DOHH2 (cell line): ENCODE data around the gene CTSW.

Experiments used
- CTCF ChIP-seq: fragments of 200-600 bp; sonication (generic); IDR thresholded peaks from one replicate; pipeline ENCODE4 v1.5.1; 2014; ENCODE audit warnings: antibody characterized with exemption, mild to moderate bottlenecking, low read depth, low read length; ENCODE audit not compliant: poor library complexity, severe bottlenecking
- EZH2phosphoT487 ChIP-seq: fragments of 200-600 bp; sonication (generic); IDR thresholded peaks from 2 replicates; pipeline ENCODE4 v1.6.1; 2017; ENCODE audit warnings: borderline replicate concordance, mild to moderate bottlenecking, antibody characterized with exemption, low read length, moderate library complexity, mixed read lengths

DNA sequence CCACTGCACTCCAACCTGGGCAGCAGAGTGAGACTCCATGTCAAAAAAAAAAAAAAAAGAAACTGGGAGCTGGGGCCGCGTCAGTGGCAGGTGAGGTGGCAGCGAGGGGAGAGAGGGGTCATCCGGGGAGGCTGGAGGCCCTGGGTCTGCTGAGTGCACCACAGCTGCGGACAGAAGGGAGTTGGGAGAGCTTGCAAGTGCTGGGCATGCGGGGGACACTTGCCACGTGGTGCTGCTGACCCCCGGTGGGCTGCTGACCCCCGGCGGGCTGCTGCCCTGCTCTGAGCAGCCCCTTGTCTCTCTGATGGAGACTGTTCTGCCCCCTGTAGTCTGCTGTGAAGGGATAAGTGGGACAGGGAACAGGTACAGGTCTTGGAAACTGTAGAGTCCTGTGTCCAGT, 42.2 kb downstream of the CTSW start:
- TF ChIP-seq CTCF (no peak), EZH2phosphoT487 (no peak)
